HG03175 (cell line): ENCODE data around the gene YWHAQ.

Experiments
- ATAC-seq: cut with Tn5 transposase; IDR thresholded peaks from one replicate; pipeline ENCODE4 v1.9.1; 2021; ENCODE audit warnings: mild to moderate bottlenecking, moderate library complexity; ENCODE audit not compliant: unreplicated experiment

YWHAQ gene

GRCh38 chr2:9655441-9656269 lies 24.9 kb upstream of the YWHAQ start:
- ATAC-seq, result peak; percentile 43

- no peak for ATAC-seq
Measured at GRCh38 chr2:9654452-9655100, 23.8 kb upstream of the YWHAQ start.

DNA sequence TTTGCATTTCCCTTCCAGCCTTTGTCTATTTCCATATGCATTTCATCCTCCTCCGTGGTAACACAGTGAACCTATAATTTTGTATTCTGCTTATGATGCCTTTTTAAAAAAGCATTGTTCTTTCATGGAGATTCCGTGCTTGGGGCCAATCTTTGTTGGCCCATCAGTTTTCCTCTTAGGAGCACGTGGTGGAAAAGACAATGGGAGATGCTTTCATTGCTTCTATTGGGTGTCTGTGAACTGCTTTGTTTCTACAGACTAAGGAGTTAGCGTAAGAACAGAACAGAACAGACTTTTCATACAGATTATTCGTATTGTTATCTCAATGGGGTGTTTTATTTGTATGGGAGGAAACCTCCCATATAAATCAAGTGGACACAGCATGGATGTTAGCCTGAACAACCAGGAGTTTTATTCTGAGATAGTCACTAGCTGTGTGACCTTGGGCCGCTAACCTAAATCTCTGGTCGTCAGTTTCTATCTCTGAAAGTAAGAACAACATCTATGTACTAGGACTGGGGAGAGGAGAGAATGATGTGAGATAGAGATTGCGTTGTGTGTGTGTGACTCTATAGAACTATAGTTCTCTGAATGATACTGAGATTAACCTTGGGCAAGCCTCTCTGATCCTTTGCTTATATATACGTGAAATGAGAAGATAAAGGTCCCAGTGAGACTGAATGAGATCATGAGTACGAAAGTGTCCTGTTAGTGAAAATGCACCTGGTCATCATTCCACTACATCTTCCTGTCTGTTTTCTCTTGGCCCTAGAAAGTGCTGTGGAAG lies 22.9 kb upstream of the YWHAQ start:
- ATAC-seq, result no peak

- ATAC-seq, result no peak
Measured at GRCh38 chr2:9652898-9653479, 22.2 kb upstream of the YWHAQ start.

DNA sequence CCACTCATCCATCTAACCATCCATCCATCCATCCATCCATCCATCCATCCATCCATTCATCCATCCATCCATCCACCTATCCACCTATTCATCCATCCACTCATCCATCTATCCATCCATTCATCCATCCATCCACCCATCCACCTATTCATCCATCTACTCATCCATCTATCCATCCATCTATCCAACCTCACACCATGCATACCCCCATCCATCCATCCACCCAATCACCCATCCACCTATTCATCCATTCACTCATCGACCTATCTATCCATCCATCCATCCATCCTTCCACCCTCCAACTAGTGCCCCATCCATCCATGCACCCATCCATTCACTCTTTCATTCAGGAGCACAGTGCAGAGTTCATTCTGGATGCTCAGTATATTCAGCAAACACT lies 21.5 kb upstream of the YWHAQ start:
- no peak for ATAC-seq

GRCh38 chr2:9650119-9650821 lies 19.5 kb upstream of the YWHAQ start:
- ATAC-seq, result no peak

- ATAC-seq, result no peak
Measured at GRCh38 chr2:9649261-9649660, 18.5 kb upstream of the YWHAQ start.

DNA sequence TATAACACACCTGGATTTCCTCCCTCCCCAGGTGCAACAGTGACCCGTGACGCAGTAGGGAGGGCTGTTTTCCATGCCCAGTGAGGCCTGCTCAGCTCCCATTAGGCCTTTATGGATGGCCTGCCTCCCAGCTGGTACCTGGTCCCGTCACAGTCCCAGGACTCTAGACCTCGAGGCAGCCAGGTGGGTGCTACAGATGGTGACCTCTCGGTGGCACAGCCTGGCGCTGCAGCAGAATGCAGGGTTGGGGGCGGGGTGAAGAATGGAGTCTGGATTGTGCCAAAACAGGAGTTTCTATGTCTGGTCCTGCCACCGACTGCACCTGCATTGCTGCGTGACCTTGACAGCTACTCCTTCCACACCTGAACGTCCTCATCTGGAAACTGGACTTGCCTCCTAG lies 18.0 kb upstream of the YWHAQ start:
- ATAC-seq, result no peak

DNA sequence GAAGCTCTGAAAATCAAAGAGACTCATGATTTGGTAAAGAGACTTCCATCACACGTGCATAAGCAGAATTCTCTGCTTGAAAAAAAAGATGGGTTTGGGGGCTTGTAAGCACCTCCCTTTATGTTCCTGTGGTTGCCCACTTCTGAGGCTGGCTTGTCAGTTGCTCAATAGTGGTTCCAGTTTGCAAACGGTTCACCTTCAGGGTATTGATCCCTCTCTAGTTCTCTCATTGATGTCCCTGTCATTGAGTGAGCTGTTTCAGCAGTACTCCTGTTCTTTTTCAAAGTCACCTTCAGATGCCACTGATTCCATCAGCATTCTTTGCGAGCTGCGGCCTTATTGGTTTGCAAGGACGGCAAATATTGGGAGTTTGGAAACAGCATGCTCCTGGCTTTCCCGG lies 17.1 kb upstream of the YWHAQ start:
- ATAC-seq, result no peak

DNA sequence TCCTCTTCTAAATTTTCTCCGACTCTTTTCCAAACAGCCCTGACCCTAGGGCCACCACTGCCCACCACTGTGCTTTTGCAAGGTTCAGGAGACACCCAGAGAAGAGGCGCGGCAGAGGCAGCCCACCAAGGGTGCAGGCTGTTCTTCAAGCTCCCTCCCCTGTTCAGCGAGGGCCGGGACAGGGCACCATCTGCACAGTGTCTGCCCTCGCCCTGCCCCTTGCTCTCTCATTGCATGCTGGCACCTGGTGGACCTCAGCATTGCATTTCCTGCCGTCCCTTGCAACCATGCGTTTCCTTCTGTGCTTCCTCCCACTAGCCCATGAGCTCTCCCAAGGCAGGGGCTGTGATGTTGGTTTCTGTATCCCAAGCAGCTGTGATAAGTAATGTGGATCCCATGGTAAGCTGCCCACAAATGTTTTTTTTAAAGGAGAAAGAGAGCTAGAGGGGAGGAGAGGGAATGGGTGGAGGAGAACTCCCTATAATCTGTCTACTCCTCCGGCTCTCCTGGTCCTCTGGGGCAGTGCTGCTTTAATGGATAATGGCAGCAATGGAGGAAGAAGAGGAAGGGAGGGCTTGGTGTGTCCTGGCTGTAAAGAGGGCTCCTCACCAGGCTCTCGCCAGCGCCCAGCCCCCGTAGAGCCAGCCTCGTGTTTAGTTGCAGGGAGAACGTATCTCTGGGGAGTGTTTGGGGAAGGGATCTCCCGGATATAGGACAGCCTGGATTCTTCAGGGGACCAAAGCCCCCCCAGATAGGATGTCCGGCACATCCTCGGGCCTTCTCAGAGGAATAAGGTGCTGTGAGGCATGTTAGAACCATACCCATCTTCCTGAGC lies 15.6 kb upstream of the YWHAQ start:
- ATAC-seq, result no peak

- no peak for ATAC-seq
Measured at GRCh38 chr2:9644603-9645002, 13.8 kb upstream of the YWHAQ start.

- ATAC-seq, result no peak
Measured at GRCh38 chr2:9644021-9644420, 13.2 kb upstream of the YWHAQ start.

- ATAC-seq, result no peak
Measured at GRCh38 chr2:9641641-9642040, 10.8 kb upstream of the YWHAQ start.

DNA sequence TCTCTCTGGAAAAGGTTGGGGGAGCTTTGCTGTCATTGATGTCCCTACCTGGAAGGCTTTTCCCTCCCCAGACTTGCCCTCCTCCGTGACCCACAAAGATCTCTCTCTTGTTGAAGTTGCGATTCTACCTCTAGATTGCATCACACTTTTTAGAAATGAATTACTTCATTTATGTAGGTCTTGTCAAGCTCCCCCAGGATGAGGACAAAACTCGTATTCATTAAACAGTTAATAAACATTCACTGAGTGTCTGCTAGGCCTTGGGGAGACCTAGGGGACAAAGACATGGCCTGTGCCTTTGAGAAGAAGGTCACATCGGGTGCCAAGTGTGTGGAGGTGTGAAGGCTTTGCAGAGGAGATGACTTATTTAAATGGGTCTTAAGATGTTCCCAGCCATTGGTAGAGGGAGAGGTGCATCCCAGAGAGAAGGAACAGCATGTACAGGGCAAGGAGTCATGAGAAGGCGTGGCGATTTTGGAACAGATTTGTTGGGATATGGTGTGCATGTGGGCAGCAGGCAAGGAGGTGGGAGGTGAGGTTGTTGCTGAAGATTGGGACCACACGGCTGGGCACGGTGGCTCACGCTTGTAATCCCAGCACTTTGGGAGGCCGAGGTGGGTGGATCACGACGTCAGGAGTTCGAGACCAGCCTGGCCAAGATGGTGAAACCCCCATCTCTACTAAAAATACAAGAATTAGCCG lies 9.8 kb upstream of the YWHAQ start:
- no peak for ATAC-seq

DNA sequence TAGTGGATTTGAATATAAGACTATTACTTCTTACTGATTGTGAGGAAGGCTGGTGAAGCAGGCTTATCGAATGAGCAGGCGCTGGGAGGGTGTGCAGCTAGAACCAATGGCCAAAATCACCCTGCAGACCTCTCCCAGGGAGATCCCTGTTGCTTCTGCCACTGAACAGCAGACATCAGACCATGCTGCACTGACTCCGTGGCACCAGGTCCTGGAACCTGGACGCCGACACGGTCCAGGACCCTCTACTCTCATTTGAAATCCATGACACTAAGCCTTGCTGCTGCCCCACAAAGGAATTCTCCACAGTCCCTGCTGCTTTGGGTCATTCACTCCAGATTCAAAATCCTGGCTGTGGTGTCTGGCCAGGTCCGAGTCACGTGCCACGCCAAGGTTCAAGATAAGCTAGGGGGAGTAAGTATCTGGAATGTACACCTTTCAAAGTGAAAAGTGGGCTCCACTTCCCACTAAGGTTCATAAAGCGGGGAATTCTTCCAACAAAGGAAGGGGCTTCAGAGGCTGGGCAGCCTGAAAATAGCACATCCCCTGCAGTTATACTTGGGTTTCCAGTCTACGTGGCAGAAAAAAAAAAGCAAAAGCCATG lies 9.0 kb upstream of the YWHAQ start:
- ATAC-seq, result no peak

GRCh38 chr2:9639000-9639602 lies 8.3 kb upstream of the YWHAQ start:
- ATAC-seq, result no peak

- ATAC-seq, result no peak
Measured at GRCh38 chr2:9638532-9638931, 7.7 kb upstream of the YWHAQ start.

DNA sequence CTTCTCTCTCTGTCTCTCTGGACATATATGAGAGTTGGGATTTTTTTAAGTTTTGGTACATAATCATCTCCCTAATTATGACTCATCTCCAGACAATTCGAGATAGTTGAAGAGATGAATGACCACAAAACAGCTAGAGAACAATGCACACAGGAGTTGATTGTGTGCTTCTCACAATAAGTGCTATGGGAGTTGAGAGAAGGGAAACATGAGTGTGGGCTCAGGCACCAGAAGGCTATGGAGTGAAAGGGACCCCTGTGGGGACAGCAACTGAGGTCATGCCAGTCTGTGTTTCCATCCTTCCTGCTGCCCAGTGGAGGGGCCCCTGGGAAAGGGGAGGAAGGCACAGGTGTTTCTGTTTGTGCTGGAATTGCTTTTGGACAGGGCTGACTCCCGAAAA lies 6.5 kb upstream of the YWHAQ start:
- no peak for ATAC-seq
